H9 (cell line): ENCODE results near the gene SMIM10. TPM values are rescaled to one million over a fixed set of nuclear protein-coding genes. Genes with fewer than 3 reads are reported as not detected.

Experiments used
- DNase-seq: peaks from one replicate; pipeline ENCODE4 v3.0.0-alpha.2; 2017
- H2AFZ ChIP-seq: one replicate; pipeline ENCODE4 v1.6.1; 2013; ENCODE audit warnings: mild to moderate bottlenecking, low read length, control low read depth, moderate library complexity
- H2AK5ac ChIP-seq: 2 replicates; pipeline ENCODE4 v1.6.1; 2013; ENCODE audit warnings: low read length, control low read depth, mixed read lengths; ENCODE audit not compliant: insufficient read length
- H2BK120ac ChIP-seq: one replicate; pipeline ENCODE4 v1.6.1; 2013; ENCODE audit warnings: low read depth, mild to moderate bottlenecking, low read length, control low read depth, inconsistent platforms; ENCODE audit not compliant: poor library complexity, severe bottlenecking
- H2BK12ac ChIP-seq: 2 replicates; pipeline ENCODE4 v1.6.1; 2013; ENCODE audit warnings: low read length, control low read depth, mixed read lengths, low read depth; ENCODE audit not compliant: insufficient read length
- H2BK15ac ChIP-seq: 2 replicates; pipeline ENCODE4 v1.6.1; 2013; ENCODE audit warnings: low read depth, low read length, control low read depth
- H2BK20ac ChIP-seq: one replicate; pipeline ENCODE4 v1.6.1; 2013; ENCODE audit warnings: low read depth, mild to moderate bottlenecking, low read length, control low read depth, inconsistent platforms; ENCODE audit not compliant: poor library complexity, severe bottlenecking
- H2BK5ac ChIP-seq: 2 replicates; pipeline ENCODE4 v1.6.1; 2013; ENCODE audit warnings: low read length, control low read depth, mixed read lengths; ENCODE audit not compliant: insufficient read length
- H3K14ac ChIP-seq: 2 replicates; pipeline ENCODE4 v1.6.1; 2013; ENCODE audit warnings: low read length, control low read depth; ENCODE audit not compliant: insufficient read depth
- H3K18ac ChIP-seq: 2 replicates; pipeline ENCODE4 v1.6.1; 2013; ENCODE audit warnings: low read depth, mild to moderate bottlenecking, mixed read lengths, low read length, control low read depth; ENCODE audit not compliant: insufficient read length
- H3K23ac ChIP-seq: 2 replicates; pipeline ENCODE4 v1.6.1; 2013; ENCODE audit warnings: low read length, control low read depth, mixed read lengths, low read depth; ENCODE audit not compliant: insufficient read length
- H3K23me2 ChIP-seq: 2 replicates; pipeline ENCODE4 v1.6.1; 2013; ENCODE audit warnings: low read depth, mild to moderate bottlenecking, mixed read lengths, low read length, control low read depth; ENCODE audit not compliant: insufficient read length, poor library complexity, severe bottlenecking
- H3K27ac ChIP-seq: 2 replicates; pipeline ENCODE4 v1.5.1; 2013; ENCODE audit warnings: low read length, control low read depth, mixed read lengths, low read depth; ENCODE audit not compliant: insufficient read length
- H3K27me3 ChIP-seq: 2 replicates; pipeline ENCODE4 v1.6.1; 2013; ENCODE audit warnings: low read length, control low read depth, inconsistent platforms; ENCODE audit not compliant: insufficient read depth
- H3K4ac ChIP-seq: 2 replicates; pipeline ENCODE4 v1.6.1; 2013; ENCODE audit warnings: low read depth, mild to moderate bottlenecking, control low read depth, inconsistent platforms, low read length, moderate library complexity
- H3K4me1 ChIP-seq: 2 replicates; pipeline ENCODE4 v1.6.1; 2013; ENCODE audit warnings: low read length, control low read depth, inconsistent platforms; ENCODE audit not compliant: insufficient read depth
- H3K4me2 ChIP-seq: 2 replicates; pipeline ENCODE4 v1.6.1; 2013; ENCODE audit warnings: low read length, control low read depth, mixed read lengths; ENCODE audit not compliant: insufficient read length, insufficient read depth
- H3K56ac ChIP-seq: 2 replicates; pipeline ENCODE4 v1.6.1; 2013; ENCODE audit warnings: low read depth, mild to moderate bottlenecking, mixed read lengths, low read length, control low read depth; ENCODE audit not compliant: insufficient read length
- H3K79me1 ChIP-seq: 2 replicates; pipeline ENCODE4 v1.6.1; 2013; ENCODE audit warnings: low read depth, mild to moderate bottlenecking, moderate library complexity, low read length, control low read depth, inconsistent platforms; ENCODE audit not compliant: insufficient read depth, poor library complexity, severe bottlenecking
- H3K79me2 ChIP-seq: 2 replicates; pipeline ENCODE4 v1.6.1; 2013; ENCODE audit warnings: low read length, control low read depth, inconsistent platforms; ENCODE audit not compliant: insufficient read depth
- H3K9ac ChIP-seq: 2 replicates; pipeline ENCODE4 v1.6.1; 2013; ENCODE audit warnings: low read length, control low read depth, mixed read lengths; ENCODE audit not compliant: insufficient read length; ENCODE audit errors: extremely low read depth
- H3K9me3 ChIP-seq: one replicate; pipeline ENCODE4 v1.6.1; 2013; ENCODE audit warnings: low read depth, low read length, inconsistent platforms; ENCODE audit not compliant: control insufficient read depth
- H3T11ph ChIP-seq: one replicate; pipeline ENCODE4 v1.6.1; 2013; ENCODE audit warnings: mild to moderate bottlenecking, low read length, control low read depth, inconsistent platforms
- H4K20me1 ChIP-seq: one replicate; pipeline ENCODE4 v1.6.1; 2013; ENCODE audit not compliant: control insufficient read depth, insufficient read length, insufficient read depth
- H4K5ac ChIP-seq: 2 replicates; pipeline ENCODE4 v1.6.1; 2013; ENCODE audit warnings: low read depth, mild to moderate bottlenecking, mixed read lengths, low read length, control low read depth; ENCODE audit not compliant: insufficient read length
- H4K8ac ChIP-seq: replicated peaks from 2 replicates; pipeline ENCODE4 v1.6.1; 2013; ENCODE audit warnings: low read length, control low read depth, mixed read lengths, low read depth; ENCODE audit not compliant: insufficient read length
- H4K91ac ChIP-seq: 2 replicates; pipeline ENCODE4 v1.6.1; 2013; ENCODE audit warnings: low read depth, mild to moderate bottlenecking, moderate library complexity, mixed read lengths, low read length, control low read depth; ENCODE audit not compliant: insufficient read length
- H3K27ac Mint-ChIP-seq, 3 experiments: 2 replicates in 2 of 3; 3 replicates in 1 of 3; pipeline ENCODE4 v1.8.0; 2020 to 2021; ENCODE audit warnings: mixed read lengths in 3 of 3, mild to moderate bottlenecking in 1 of 3, moderate library complexity in 1 of 3
- H3K27me3 Mint-ChIP-seq: 2 replicates; pipeline ENCODE4 v1.8.0; 2021; ENCODE audit warnings: low read depth, mild to moderate bottlenecking, moderate library complexity, mixed read lengths
- H3K36me3 Mint-ChIP-seq, 3 experiments: 2 replicates in 2 of 3; 3 replicates in 1 of 3; pipeline ENCODE4 v1.8.0; 2020 to 2021; ENCODE audit warnings: low read depth in 3 of 3, mixed read lengths in 3 of 3; ENCODE audit not compliant: insufficient read depth in 1 of 3
- H3K4me1 Mint-ChIP-seq, 2 experiments: 2 replicates each; pipeline ENCODE4 v1.8.0; 2020; ENCODE audit warnings: mixed read lengths in 2 of 2
- H3K4me3 Mint-ChIP-seq, 2 experiments: 2 replicates in 1 of 2; 3 replicates in 1 of 2; pipeline ENCODE4 v1.8.0; 2020 to 2021; ENCODE audit warnings: mild to moderate bottlenecking in 2 of 2, mixed read lengths in 2 of 2, moderate library complexity in 1 of 2
- H3K9me3 Mint-ChIP-seq, 2 experiments: 2 replicates in 1 of 2; 3 replicates in 1 of 2; pipeline ENCODE4 v1.8.0; 2020; ENCODE audit warnings: mild to moderate bottlenecking in 2 of 2, mixed read lengths in 2 of 2, moderate library complexity in 1 of 2
- WGBS: extraction: QIAGEN DNeasy Blood & Tissue Kit; methylation state at CpG from one replicate; pipeline ENCODE4 v1.1.7; 2013; ENCODE audit warnings: missing lambda C conversion rate, low lambda C conversion rate, mixed read lengths; ENCODE audit not compliant: insufficient read length; ENCODE audit errors: extremely low coverage; 5-methylcytosine and 5-hydroxymethylcytosine counted together
- total RNA-seq: library from RNA; stranded (reverse); gene quantifications from 2 replicates; pipeline ENCODE4 v1.2.1, GENCODE V29; 2021
- TF ChIP-seq, protein P1 (sequence below): fragments of 200-600 bp; sonication (generic); conservative IDR thresholded peaks from 3 replicates; pipeline ENCODE4 v1.8.0; 2021; ENCODE audit warnings: antibody characterized with exemption, mild to moderate bottlenecking

Gene SMIM10
- total RNA-seq, 1 experiment from 2014 or later, result 1.2 TPM

- Histone ChIP-seq H4K20me1 (no peaks in the 10 kb centered on the region), H3K9ac (no peak overlapping the region), H3K4ac (no peak overlapping the region), H3K79me1 (no peaks in the 10 kb centered on the region), H3K9me3 (peaks cover 17% of the 10 kb centered on the region), H2BK15ac (no peak overlapping the region), H3K56ac (no peak overlapping the region), H3K4me2 (no peak overlapping the region), H3K23ac (no peak overlapping the region), H2BK120ac (no peak overlapping the region), H3K4me1 (no peaks in the 10 kb centered on the region), H2AK5ac (no peak overlapping the region), H3K27me3 (no peaks in the 10 kb centered on the region), H2AFZ (no peak overlapping the region), H3K79me2 (no peaks in the 10 kb centered on the region), H3K23me2 (no peaks in the 10 kb centered on the region), H4K5ac (no peak overlapping the region), H2BK12ac (no peak overlapping the region), H3K27ac (no peak overlapping the region), H2BK5ac (no peak overlapping the region), H4K91ac (no peak overlapping the region), H3K14ac (no peak overlapping the region), H3T11ph (no peak overlapping the region), H3K18ac (no peak overlapping the region), H2BK20ac (no peak overlapping the region), H4K8ac (no peak overlapping the region)
- no peaks in the 10 kb centered on the region for H3K36me3 Mint-ChIP-seq
- whole genome bisulfite sequencing, result no CpG with 5 or more reads among the region's 3 CpGs
- DNase-seq, result no peak
- TF ChIP-seq, protein P1, sequence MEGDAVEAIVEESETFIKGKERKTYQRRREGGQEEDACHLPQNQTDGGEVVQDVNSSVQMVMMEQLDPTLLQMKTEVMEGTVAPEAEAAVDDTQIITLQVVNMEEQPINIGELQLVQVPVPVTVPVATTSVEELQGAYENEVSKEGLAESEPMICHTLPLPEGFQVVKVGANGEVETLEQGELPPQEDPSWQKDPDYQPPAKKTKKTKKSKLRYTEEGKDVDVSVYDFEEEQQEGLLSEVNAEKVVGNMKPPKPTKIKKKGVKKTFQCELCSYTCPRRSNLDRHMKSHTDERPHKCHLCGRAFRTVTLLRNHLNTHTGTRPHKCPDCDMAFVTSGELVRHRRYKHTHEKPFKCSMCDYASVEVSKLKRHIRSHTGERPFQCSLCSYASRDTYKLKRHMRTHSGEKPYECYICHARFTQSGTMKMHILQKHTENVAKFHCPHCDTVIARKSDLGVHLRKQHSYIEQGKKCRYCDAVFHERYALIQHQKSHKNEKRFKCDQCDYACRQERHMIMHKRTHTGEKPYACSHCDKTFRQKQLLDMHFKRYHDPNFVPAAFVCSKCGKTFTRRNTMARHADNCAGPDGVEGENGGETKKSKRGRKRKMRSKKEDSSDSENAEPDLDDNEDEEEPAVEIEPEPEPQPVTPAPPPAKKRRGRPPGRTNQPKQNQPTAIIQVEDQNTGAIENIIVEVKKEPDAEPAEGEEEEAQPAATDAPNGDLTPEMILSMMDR, result no peak
- H3K4me1 Mint-ChIP-seq, result no peaks in the 10 kb centered on the region
- no peak overlapping the region for H3K4me3 Mint-ChIP-seq
- peaks cover 7 to 63% of the 10 kb centered on the region in 2 experiments; a peak in 4 of 5 replicates for H3K9me3 Mint-ChIP-seq
- no peak overlapping the region for H3K27ac Mint-ChIP-seq
- no peaks in the 10 kb centered on the region; the same call in 1 of the 2 replicates for H3K27me3 Mint-ChIP-seq
Observed at GRCh38 chrX:134981910-134982309, 8.9 kb upstream of the SMIM10 start.
